Activated CD4-positive, alpha-beta memory T cell treated with anti-CD3 and anti-CD28 coated beads for 36 hours (primary cell): ENCODE measurements around the gene IMP4. TPM values are rescaled to one million over a fixed set of nuclear protein-coding genes. Genes with fewer than 3 reads are reported as not detected.

Experiments used
- CTCF ChIA-PET: fragments of 350-600 bp; sonication (Branson Sonifier 250); formaldehyde crosslinking; loops from one replicate; lab custom pipeline; 2021; ENCODE audit warnings: antibody characterized with exemption, inconsistent platforms; lab: Charles Lee
- POLR2A ChIA-PET: fragments of 350-600 bp; sonication (Branson Sonifier 250); formaldehyde crosslinking; loops from one replicate; lab custom pipeline; 2021; ENCODE audit warnings: antibody characterized with exemption; lab: Charles Lee
- DNase-seq: peaks from one replicate; pipeline ENCODE4 v3.0.0-alpha.2; 2020
- H3K27ac Mint-ChIP-seq: one replicate; pipeline ENCODE4 v1.8.0; 2021; ENCODE audit warnings: mixed read lengths
- H3K27me3 Mint-ChIP-seq: one replicate; pipeline ENCODE4 v1.8.0; 2021; ENCODE audit warnings: mixed read lengths
- H3K36me3 Mint-ChIP-seq: one replicate; pipeline ENCODE4 v1.8.0; 2021; ENCODE audit warnings: mixed read lengths
- H3K4me1 Mint-ChIP-seq: one replicate; pipeline ENCODE4 v1.8.0; 2021; ENCODE audit warnings: low read depth, mixed read lengths
- H3K4me3 Mint-ChIP-seq: one replicate; pipeline ENCODE4 v1.8.0; 2021; ENCODE audit warnings: mild to moderate bottlenecking, mixed read lengths
- H3K9me3 Mint-ChIP-seq: one replicate; pipeline ENCODE4 v1.8.0; 2021; ENCODE audit warnings: mixed read lengths
- intact Hi-C: fragments of 100-400 bp; cut with micrococcal nuclease; formaldehyde crosslinking; loops from one replicate; pipeline ENCODE4 v1.15.1; 2023
- total RNA-seq, 2 experiments: library from RNA; stranded (reverse); gene quantifications; one replicate each; pipeline ENCODE4 v1.2.3, GENCODE V29; 2021

Gene IMP4
- total RNA-seq, 2 experiments from 2014 or later: 125 to 128 TPM

- DNase-seq: no peak
- Mint-ChIP-seq H3K4me3 (no peak overlapping the region), H3K27ac (no peak overlapping the region), H3K9me3 (no peaks in the 10 kb centered on the region), H3K27me3 (no peaks in the 10 kb centered on the region), H3K4me1 (peaks cover 36% of the 10 kb centered on the region), H3K36me3 (peaks cover 10% of the 10 kb centered on the region)
- ChIA-PET CTCF (no interaction called here), POLR2A (interaction anchor here (1.4 kb wide), 1 partner anchor 9 kb away, joined by 4 read pairs; no protein-coding TSS in a partner anchor)
- intact Hi-C loops: no loop called here
Measured at GRCh38 chr2:130381619-130382018, 38.9 kb downstream of the IMP4 start.

DNA sequence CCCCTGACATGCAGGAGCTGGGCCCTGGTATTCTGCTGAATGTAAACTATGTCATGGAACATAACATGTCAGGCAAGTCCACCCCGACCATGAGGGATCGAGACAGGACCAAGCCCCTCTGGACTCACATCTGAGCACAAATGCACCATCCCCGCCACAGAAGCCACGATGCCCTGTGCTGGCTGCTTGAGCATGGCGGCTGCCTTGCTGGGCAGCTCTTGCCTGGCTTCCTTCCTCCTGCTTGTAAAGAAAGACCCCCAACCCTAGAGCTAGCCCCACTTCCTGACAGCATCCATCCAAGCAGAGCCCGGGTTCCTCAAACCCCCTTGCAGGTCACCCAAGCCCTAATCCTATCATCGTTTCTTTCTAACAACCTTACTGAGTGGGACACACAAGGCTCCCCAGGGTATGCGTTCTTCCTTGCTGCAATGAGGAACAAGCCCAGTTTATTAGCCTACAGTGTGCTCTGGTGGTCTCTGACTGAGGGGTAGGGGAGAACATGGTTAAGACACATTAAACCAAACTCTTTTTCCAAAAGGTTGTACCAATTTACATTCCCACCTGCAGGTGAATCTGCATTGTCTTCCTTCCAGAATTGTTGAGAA, 39.7 kb downstream of the IMP4 start:
- Mint-ChIP-seq H3K27ac (no peak overlapping the region), H3K9me3 (no peaks in the 10 kb centered on the region), H3K4me3 (no peak overlapping the region), H3K27me3 (no peaks in the 10 kb centered on the region), H3K4me1 (peaks cover 29% of the 10 kb centered on the region), H3K36me3 (peaks cover 10% of the 10 kb centered on the region)
- DNase-seq: no peak
- intact Hi-C loops: no loop called here
- CTCF ChIA-PET: no interaction called here
- POLR2A ChIA-PET: interaction anchor here (1.4 kb wide), 1 partner anchor 10 kb away, joined by 4 read pairs; no protein-coding TSS in a partner anchor

GRCh38 chr2:130385709-130386108, 43.0 kb downstream of the IMP4 start:
- DNase-seq: no peak
- Mint-ChIP-seq H3K9me3 (no peaks in the 10 kb centered on the region), H3K4me1 (peaks cover 4% of the 10 kb centered on the region), H3K4me3 (no peak overlapping the region), H3K27me3 (no peaks in the 10 kb centered on the region), H3K36me3 (peaks cover 6% of the 10 kb centered on the region), H3K27ac (no peak overlapping the region)
- POLR2A ChIA-PET: no interaction called here
- CTCF ChIA-PET: interaction anchor here (1.0 kb wide), 1 partner anchor 30 kb away, joined by 3 read pairs; the partner anchor contains the start of gene PTPN18
- intact Hi-C loops: no loop called here

GRCh38 chr2:130387071-130387400, 44.3 kb downstream of the IMP4 start:
- H3K4me3 Mint-ChIP-seq: no peak overlapping the region
- no peaks in the 10 kb centered on the region for H3K9me3 Mint-ChIP-seq
- peaks cover 1% of the 10 kb centered on the region for H3K27me3 Mint-ChIP-seq
- DNase-seq: no peak
- no peak overlapping the region for H3K27ac Mint-ChIP-seq
- POLR2A ChIA-PET: no interaction called here
- CTCF ChIA-PET: no interaction called here
- intact Hi-C loops: no loop called here
- peaks cover 4% of the 10 kb centered on the region for H3K36me3 Mint-ChIP-seq
- peaks cover 8% of the 10 kb centered on the region for H3K4me1 Mint-ChIP-seq

DNA sequence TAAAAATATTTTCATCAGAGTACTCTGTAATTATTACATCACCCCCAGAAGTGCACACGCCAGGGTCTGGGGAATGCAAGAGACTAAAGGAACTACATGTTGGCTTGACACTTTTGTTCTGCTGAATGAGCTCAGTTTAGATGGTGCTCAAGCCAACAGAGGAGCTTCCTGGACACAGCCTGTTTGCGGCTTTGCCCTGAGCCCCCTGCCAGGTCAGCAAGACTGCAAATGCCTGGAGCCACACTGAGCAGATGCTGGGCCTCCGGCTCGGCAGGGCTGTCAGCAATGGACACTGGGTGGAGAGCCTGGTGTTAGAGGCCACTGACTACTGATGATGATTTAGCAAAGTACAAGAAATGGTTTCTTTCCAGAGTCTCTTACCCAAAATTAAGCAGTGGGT, 45.1 kb downstream of the IMP4 start:
- intact Hi-C loops: no loop called here
- H3K36me3 Mint-ChIP-seq: peaks cover 4% of the 10 kb centered on the region
- DNase-seq: no peak
- peaks cover 9% of the 10 kb centered on the region for H3K4me1 Mint-ChIP-seq
- CTCF ChIA-PET: interaction anchor here (1.4 kb wide), 1 partner anchor 15 kb away, joined by 6 read pairs; no protein-coding TSS in a partner anchor
- H3K9me3 Mint-ChIP-seq: no peaks in the 10 kb centered on the region
- H3K27ac Mint-ChIP-seq: no peak overlapping the region
- peaks cover 4% of the 10 kb centered on the region for H3K27me3 Mint-ChIP-seq
- H3K4me3 Mint-ChIP-seq: no peak overlapping the region
- POLR2A ChIA-PET: no interaction called here

- no peak overlapping the region for H3K27ac Mint-ChIP-seq
- no peak overlapping the region for H3K4me3 Mint-ChIP-seq
- peaks cover 1% of the 10 kb centered on the region for H3K36me3 Mint-ChIP-seq
- ChIA-PET CTCF (interaction anchor here (1.4 kb wide), 1 partner anchor 15 kb away, joined by 6 read pairs; no protein-coding TSS in a partner anchor), POLR2A (no interaction called here)
- H3K9me3 Mint-ChIP-seq: no peaks in the 10 kb centered on the region
- peaks cover 9% of the 10 kb centered on the region for H3K4me1 Mint-ChIP-seq
- DNase-seq: no peak
- peaks cover 4% of the 10 kb centered on the region for H3K27me3 Mint-ChIP-seq
- intact Hi-C loops: no loop called here
Measured at GRCh38 chr2:130388221-130388907, 45.7 kb downstream of the IMP4 start.

GRCh38 chr2:130389358-130389757, 46.7 kb downstream of the IMP4 start:
- Mint-ChIP-seq H3K27ac (no peak overlapping the region), H3K9me3 (no peaks in the 10 kb centered on the region), H3K4me1 (peaks cover 9% of the 10 kb centered on the region), H3K4me3 (no peak overlapping the region), H3K27me3 (peaks cover 4% of the 10 kb centered on the region), H3K36me3 (peaks cover 3% of the 10 kb centered on the region)
- CTCF ChIA-PET: interaction anchor here (0.6 to 2.9 kb wide), 3 partner anchors 10 to 16 kb away, joined by 3 to 11 read pairs (median 3); no protein-coding TSS in a partner anchor
- POLR2A ChIA-PET: no interaction called here
- intact Hi-C loops: no loop called here
- no peak for DNase-seq

- intact Hi-C loops: no loop called here
- peaks cover 3% of the 10 kb centered on the region for H3K36me3 Mint-ChIP-seq
- H3K4me3 Mint-ChIP-seq: no peak overlapping the region
- peaks cover 4% of the 10 kb centered on the region for H3K27me3 Mint-ChIP-seq
- H3K27ac Mint-ChIP-seq: no peak overlapping the region
- POLR2A ChIA-PET: no interaction called here
- CTCF ChIA-PET: interaction anchor here (0.6 to 2.9 kb wide), 4 partner anchors 11 to 17 kb away, joined by 3 to 11 read pairs (median 3); no protein-coding TSS in a partner anchor
- H3K9me3 Mint-ChIP-seq: no peaks in the 10 kb centered on the region
- H3K4me1 Mint-ChIP-seq: peaks cover 9% of the 10 kb centered on the region
- DNase-seq: no peak
Measured at GRCh38 chr2:130389783-130390182, 47.1 kb downstream of the IMP4 start.

GRCh38 chr2:130390460-130391057, 47.9 kb downstream of the IMP4 start:
- no peak for DNase-seq
- ChIA-PET CTCF (interaction anchor here (0.9 to 2.9 kb wide), 3 partner anchors 11 to 17 kb away, joined by 3 to 11 read pairs (median 3); no protein-coding TSS in a partner anchor), POLR2A (interaction anchor here (1.0 kb wide), 1 partner anchor 18 kb away, joined by 5 read pairs; no protein-coding TSS in a partner anchor)
- Mint-ChIP-seq H3K9me3 (no peaks in the 10 kb centered on the region), H3K27me3 (peaks cover 4% of the 10 kb centered on the region), H3K4me3 (peak overlapping the region; percentile 75), H3K4me1 (peaks cover 9% of the 10 kb centered on the region), H3K36me3 (peaks cover 3% of the 10 kb centered on the region), H3K27ac (no peak overlapping the region)
- intact Hi-C loops: loop anchor here (1.0 kb wide), 1 partner anchor 18 kb away; no protein-coding TSS in a partner anchor

DNA sequence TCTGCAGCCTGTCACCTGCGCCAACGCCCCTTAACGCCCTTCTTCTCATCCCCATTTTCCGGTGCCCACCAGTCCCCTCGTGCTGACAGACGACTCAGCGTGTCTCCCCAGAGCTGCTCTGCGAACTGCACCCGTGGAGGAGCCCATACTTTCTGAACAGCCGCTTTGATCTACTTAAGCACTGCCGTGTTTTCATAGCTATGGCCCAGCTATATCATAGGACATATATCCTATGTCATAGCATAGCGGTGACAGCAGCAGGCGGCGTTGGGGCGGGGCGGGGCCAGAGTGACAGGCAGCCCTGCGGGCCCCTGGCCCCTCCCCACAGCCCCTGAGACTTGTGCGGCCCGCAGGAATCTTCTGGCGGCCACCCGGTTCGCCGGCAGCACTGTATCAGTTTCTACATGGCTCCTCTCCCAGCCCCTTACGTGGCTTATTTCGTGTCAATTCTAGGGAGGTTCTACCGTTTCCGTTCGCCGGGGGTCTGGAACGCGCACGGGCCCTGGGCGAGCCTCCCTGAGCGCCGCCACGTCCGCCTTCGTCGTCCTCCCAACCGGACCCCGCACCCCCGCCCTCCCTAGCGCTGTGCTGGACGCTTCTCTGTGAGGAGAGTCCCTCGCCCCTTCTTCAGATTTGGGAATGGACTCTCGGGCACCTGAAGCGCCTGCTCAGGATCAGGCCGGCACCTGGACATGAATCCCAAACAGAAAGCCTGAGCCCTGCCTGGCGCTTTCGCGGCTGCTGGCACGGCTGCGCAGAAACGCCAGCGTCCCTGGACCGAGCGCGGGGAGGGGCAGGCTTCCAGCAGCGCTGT, 48.6 kb downstream of the IMP4 start:
- intact Hi-C loops: loop anchor here (1.0 kb wide), 1 partner anchor 19 kb away; no protein-coding TSS in a partner anchor
- POLR2A ChIA-PET: interaction anchor here (1.0 kb wide), 1 partner anchor 18 kb away, joined by 5 read pairs; no protein-coding TSS in a partner anchor
- peaks cover 2% of the 10 kb centered on the region for H3K36me3 Mint-ChIP-seq
- H3K4me1 Mint-ChIP-seq: peaks cover 9% of the 10 kb centered on the region
- no peaks in the 10 kb centered on the region for H3K9me3 Mint-ChIP-seq
- CTCF ChIA-PET: interaction anchor here (1.3 to 2.9 kb wide), 2 partner anchors 14 to 18 kb away, joined by 3 to 11 read pairs; no protein-coding TSS in a partner anchor
- H3K4me3 Mint-ChIP-seq: peak overlapping the region; percentile 75
- H3K27ac Mint-ChIP-seq: no peak overlapping the region
- DNase-seq: peak; percentile 84
- peaks cover 4% of the 10 kb centered on the region for H3K27me3 Mint-ChIP-seq

- peaks cover 9% of the 10 kb centered on the region for H3K4me1 Mint-ChIP-seq
- no peak overlapping the region for H3K27ac Mint-ChIP-seq
Measured at GRCh38 chr2:130391872-130392670, 49.4 kb downstream of the IMP4 start.

More at GRCh38 chr2:130391872-130392670, 49.4 kb downstream of the IMP4 start:
- Mint-ChIP-seq H3K9me3 (no peaks in the 10 kb centered on the region), H3K4me3 (peak overlapping the region; percentile 75), H3K27me3 (peaks cover 4% of the 10 kb centered on the region), H3K36me3 (peaks cover 2% of the 10 kb centered on the region)
- POLR2A ChIA-PET: no interaction called here
- no peak for DNase-seq
- CTCF ChIA-PET: interaction anchor here (2.9 kb wide), 1 partner anchor 19 kb away, joined by 11 read pairs; no protein-coding TSS in a partner anchor
- intact Hi-C loops: loop anchor here (1.0 kb wide), 1 partner anchor 20 kb away; no protein-coding TSS in a partner anchor
